ENCODE data around the gene PFDN1.

The PFDN1 gene

DNA sequence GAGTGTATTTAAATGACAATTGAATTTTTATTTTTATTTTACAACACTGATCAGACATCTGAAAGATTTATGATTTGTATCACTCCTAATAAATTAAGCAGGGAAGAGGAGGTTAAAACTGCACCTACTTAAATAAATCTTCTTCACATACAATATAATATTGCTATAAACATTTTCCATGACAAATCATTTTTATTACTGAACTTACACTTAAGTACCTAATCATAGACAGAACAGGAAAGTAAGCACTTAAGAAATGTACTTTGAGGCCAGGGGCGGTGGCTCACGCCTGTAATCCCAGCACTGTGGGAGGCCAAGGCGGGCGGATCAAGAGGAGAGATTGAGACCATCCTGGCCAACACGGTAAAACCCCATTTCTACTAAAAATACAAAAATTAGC lies 3.8 kb downstream of the PFDN1 start:
- no peak overlapping the region for H2BK15ac ChIP-seq (replicated peaks; ENCODE audit: low read depth)
- no CpG with 5 or more reads among the region's 5 CpGs for WGBS (ENCODE audit: extremely low coverage, insufficient coverage, low lambda C conversion rate)
- H3K9ac ChIP-seq (ENCODE audit: low read length) = no peak overlapping the region
- no peak overlapping the region for H4K8ac ChIP-seq (ENCODE audit: low read depth, low read length)
- H2AK5ac ChIP-seq (ENCODE audit: low read length) = no peak overlapping the region
- no peak overlapping the region for H3K18ac ChIP-seq (ENCODE audit: low read length)
- H3K36me3 ChIP-seq (ENCODE audit: control insufficient read depth, insufficient read depth, low read length) = no peaks in the 10 kb centered on the region
- H3K79me1 ChIP-seq (ENCODE audit: low read length) = peaks cover 5% of the 10 kb centered on the region
- H3K27me3 ChIP-seq (ENCODE audit: insufficient read depth, low read length, poor library complexity) = no peaks in the 10 kb centered on the region
- H3K4me1 ChIP-seq (ENCODE audit: control insufficient read depth, low read depth, low read length) = no peaks in the 10 kb centered on the region
- no peak overlapping the region for H3K4ac ChIP-seq (ENCODE audit: low read depth, low read length)
- DNase-seq = no peak
- peak overlapping the region; percentile 66 for H3K27ac ChIP-seq (ENCODE audit: low read depth, low read length)
- no peak overlapping the region for H4K5ac ChIP-seq (ENCODE audit: low read length)
- no peak overlapping the region for H3K4me3 ChIP-seq (ENCODE audit: low read length)
- H2BK5ac ChIP-seq (ENCODE audit: low read length) = no peak overlapping the region
- H2BK120ac ChIP-seq (ENCODE audit: low read depth, low read length) = no peak overlapping the region
- no peak overlapping the region for H3K4me2 ChIP-seq (ENCODE audit: low read length)
- peaks cover 33% of the 10 kb centered on the region for H3K79me2 ChIP-seq (ENCODE audit: control insufficient read depth, insufficient read depth, low read length)
- H3K23ac ChIP-seq (ENCODE audit: low read length) = no peak overlapping the region
- H3K56ac ChIP-seq (ENCODE audit: low read length) = no peak overlapping the region

DNA sequence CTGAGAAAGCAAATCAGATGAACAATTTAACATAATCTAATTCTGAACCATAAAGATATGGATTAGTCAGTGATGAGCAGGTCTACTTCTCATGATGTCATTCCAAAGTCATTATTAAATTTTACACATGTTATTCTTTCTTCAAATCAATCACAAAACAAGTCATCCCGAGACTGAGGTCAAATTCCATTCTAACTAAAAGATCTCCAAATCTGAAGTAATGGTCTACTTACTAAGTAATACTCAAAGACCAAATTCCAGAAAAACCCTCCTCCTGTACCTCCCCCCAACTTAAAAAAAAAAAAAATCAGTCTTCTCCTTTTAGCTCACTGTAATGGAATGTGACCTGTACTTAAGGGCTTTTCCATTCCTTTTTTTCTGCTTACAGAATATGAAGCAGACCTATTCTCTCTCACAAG lies 4.7 kb downstream of the PFDN1 start:
- no peak overlapping the region for H3K23ac ChIP-seq (ENCODE audit: low read length)
- H3K4ac ChIP-seq (ENCODE audit: low read depth, low read length) = no peak overlapping the region
- H3K56ac ChIP-seq (ENCODE audit: low read length) = no peak overlapping the region
- H2BK15ac ChIP-seq (replicated peaks; ENCODE audit: low read depth) = no peak overlapping the region
- no peak overlapping the region for H2BK5ac ChIP-seq (ENCODE audit: low read length)
- H3K4me3 ChIP-seq (ENCODE audit: low read length) = no peak overlapping the region
- H3K4me1 ChIP-seq (ENCODE audit: control insufficient read depth, low read depth, low read length) = no peaks in the 10 kb centered on the region
- no peaks in the 10 kb centered on the region for H3K36me3 ChIP-seq (ENCODE audit: control insufficient read depth, insufficient read depth, low read length)
- H3K79me1 ChIP-seq (ENCODE audit: low read length) = peaks cover 5% of the 10 kb centered on the region
- H4K8ac ChIP-seq (ENCODE audit: low read depth, low read length) = no peak overlapping the region
- H3K27ac ChIP-seq (ENCODE audit: low read depth, low read length) = no peak overlapping the region
- H3K9ac ChIP-seq (ENCODE audit: low read length) = no peak overlapping the region
- no peak overlapping the region for H3K18ac ChIP-seq (ENCODE audit: low read length)
- H2BK120ac ChIP-seq (ENCODE audit: low read depth, low read length) = no peak overlapping the region
- no peak overlapping the region for H3K4me2 ChIP-seq (ENCODE audit: low read length)
- peak; percentile 85 for DNase-seq
- peaks cover 35% of the 10 kb centered on the region for H3K79me2 ChIP-seq (ENCODE audit: control insufficient read depth, insufficient read depth, low read length)
- no peaks in the 10 kb centered on the region for H3K27me3 ChIP-seq (ENCODE audit: insufficient read depth, low read length, poor library complexity)
- H2AK5ac ChIP-seq (ENCODE audit: low read length) = no peak overlapping the region
- no CpG with 5 or more reads among the region's 1 CpG for WGBS (ENCODE audit: extremely low coverage, insufficient coverage, low lambda C conversion rate)
- no peak overlapping the region for H4K5ac ChIP-seq (ENCODE audit: low read length)

DNA sequence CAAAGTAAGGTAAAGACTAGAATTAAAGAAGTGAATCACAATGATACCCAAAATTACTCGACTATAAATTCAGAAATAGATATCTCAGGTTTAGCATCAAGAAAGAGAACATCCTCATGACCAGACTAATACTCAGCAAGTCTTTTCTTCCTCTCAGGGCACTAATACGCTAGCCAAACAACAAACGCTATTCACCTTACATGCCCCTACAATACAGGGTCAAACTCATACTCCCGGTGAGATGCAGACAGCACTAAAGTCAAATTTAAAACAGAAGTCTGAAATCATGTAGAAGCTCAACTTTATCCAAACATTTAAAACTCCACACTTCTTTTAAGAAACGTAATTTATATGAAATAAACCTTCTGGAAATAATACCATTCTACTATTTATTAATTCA lies 5.6 kb downstream of the PFDN1 start:
- Histone ChIP-seq H4K8ac (ENCODE audit: low read depth, low read length) (no peak overlapping the region), H2BK120ac (ENCODE audit: low read depth, low read length) (no peak overlapping the region), H3K18ac (ENCODE audit: low read length) (no peak overlapping the region), H4K5ac (ENCODE audit: low read length) (no peak overlapping the region), H2BK5ac (ENCODE audit: low read length) (no peak overlapping the region), H2AK5ac (ENCODE audit: low read length) (no peak overlapping the region), H3K23ac (ENCODE audit: low read length) (no peak overlapping the region), H3K4me3 (ENCODE audit: low read length) (no peak overlapping the region), H3K27ac (ENCODE audit: low read depth, low read length) (no peak overlapping the region), H3K27me3 (ENCODE audit: insufficient read depth, low read length, poor library complexity) (no peaks in the 10 kb centered on the region), H3K4me2 (ENCODE audit: low read length) (no peak overlapping the region), H3K4me1 (ENCODE audit: control insufficient read depth, low read depth, low read length) (no peaks in the 10 kb centered on the region), H3K79me2 (ENCODE audit: control insufficient read depth, insufficient read depth, low read length) (peaks cover 33% of the 10 kb centered on the region), H2BK15ac (replicated peaks; ENCODE audit: low read depth) (no peak overlapping the region), H3K9ac (ENCODE audit: low read length) (no peak overlapping the region), H3K4ac (ENCODE audit: low read depth, low read length) (no peak overlapping the region), H3K56ac (ENCODE audit: low read length) (no peak overlapping the region), H3K79me1 (ENCODE audit: low read length) (peaks cover 5% of the 10 kb centered on the region), H3K36me3 (ENCODE audit: control insufficient read depth, insufficient read depth, low read length) (no peaks in the 10 kb centered on the region)
- no peak for DNase-seq
- WGBS (ENCODE audit: extremely low coverage, insufficient coverage, low lambda C conversion rate) = 100% methylated on average over 1 of the region's 5 CpGs

DNA sequence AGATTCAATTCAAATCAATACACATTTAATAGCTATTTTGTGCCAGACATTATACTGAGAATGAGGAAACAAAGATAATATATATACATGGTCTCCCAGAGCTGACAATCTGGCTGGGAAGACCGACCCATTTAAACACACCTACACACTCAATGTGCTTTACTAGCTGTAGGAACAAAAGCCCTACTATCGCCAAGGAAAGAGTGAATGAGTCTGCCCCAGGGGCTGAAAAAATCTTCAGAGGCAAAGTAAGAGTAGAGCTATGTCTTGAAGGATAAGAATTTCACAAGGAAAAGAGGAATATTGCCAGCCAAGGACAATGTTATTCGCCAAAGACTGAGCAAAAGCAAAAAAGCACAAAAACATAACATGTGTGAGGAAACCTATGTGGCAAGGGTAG lies 6.6 kb downstream of the PFDN1 start:
- H3K9ac ChIP-seq (ENCODE audit: low read length) = no peak overlapping the region
- peak; percentile 53 for DNase-seq
- H2AK5ac ChIP-seq (ENCODE audit: low read length) = no peak overlapping the region
- no peak overlapping the region for H2BK5ac ChIP-seq (ENCODE audit: low read length)
- peaks cover 7% of the 10 kb centered on the region for H3K79me1 ChIP-seq (ENCODE audit: low read length)
- H3K27ac ChIP-seq (ENCODE audit: low read depth, low read length) = peak overlapping the region; percentile 2
- H3K36me3 ChIP-seq (ENCODE audit: control insufficient read depth, insufficient read depth, low read length) = no peaks in the 10 kb centered on the region
- H2BK15ac ChIP-seq (replicated peaks; ENCODE audit: low read depth) = no peak overlapping the region
- no peak overlapping the region for H4K8ac ChIP-seq (ENCODE audit: low read depth, low read length)
- H3K56ac ChIP-seq (ENCODE audit: low read length) = no peak overlapping the region
- H3K4me1 ChIP-seq (ENCODE audit: control insufficient read depth, low read depth, low read length) = no peaks in the 10 kb centered on the region
- H3K4ac ChIP-seq (ENCODE audit: low read depth, low read length) = no peak overlapping the region
- H3K27me3 ChIP-seq (ENCODE audit: insufficient read depth, low read length, poor library complexity) = no peaks in the 10 kb centered on the region
- no peak overlapping the region for H4K5ac ChIP-seq (ENCODE audit: low read length)
- no CpG with 5 or more reads among the region's 3 CpGs for WGBS (ENCODE audit: extremely low coverage, insufficient coverage, low lambda C conversion rate)
- peaks cover 28% of the 10 kb centered on the region for H3K79me2 ChIP-seq (ENCODE audit: control insufficient read depth, insufficient read depth, low read length)
- H3K23ac ChIP-seq (ENCODE audit: low read length) = no peak overlapping the region
- H2BK120ac ChIP-seq (ENCODE audit: low read depth, low read length) = no peak overlapping the region
- H3K18ac ChIP-seq (ENCODE audit: low read length) = no peak overlapping the region
- H3K4me3 ChIP-seq (ENCODE audit: low read length) = no peak overlapping the region
- H3K4me2 ChIP-seq (ENCODE audit: low read length) = no peak overlapping the region

DNA sequence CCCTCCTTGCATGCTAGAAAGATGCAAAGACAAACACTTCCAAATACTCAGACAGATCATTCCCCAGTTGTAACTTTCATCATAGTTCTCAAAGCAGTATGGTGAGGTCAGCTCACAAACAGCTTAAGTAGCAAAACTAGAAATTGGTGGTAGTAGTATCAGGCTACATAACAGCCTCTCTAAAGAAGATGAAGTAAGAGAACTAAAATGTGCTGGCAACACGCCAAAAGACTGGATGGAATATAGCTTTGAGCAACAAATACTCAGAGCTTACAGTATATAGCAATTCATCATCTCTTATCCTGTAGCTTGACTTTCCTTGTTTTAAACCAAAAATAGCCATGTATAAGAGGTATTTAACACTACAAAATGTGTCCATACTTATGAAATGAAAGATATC lies 7.5 kb downstream of the PFDN1 start:
- H3K79me2 ChIP-seq (ENCODE audit: control insufficient read depth, insufficient read depth, low read length) = peaks cover 29% of the 10 kb centered on the region
- H2BK15ac ChIP-seq (replicated peaks; ENCODE audit: low read depth) = no peak overlapping the region
- no peaks in the 10 kb centered on the region for H3K4me1 ChIP-seq (ENCODE audit: control insufficient read depth, low read depth, low read length)
- no peaks in the 10 kb centered on the region for H3K36me3 ChIP-seq (ENCODE audit: control insufficient read depth, insufficient read depth, low read length)
- H3K18ac ChIP-seq (ENCODE audit: low read length) = no peak overlapping the region
- no peak overlapping the region for H3K23ac ChIP-seq (ENCODE audit: low read length)
- H4K8ac ChIP-seq (ENCODE audit: low read depth, low read length) = no peak overlapping the region
- no peak overlapping the region for H3K56ac ChIP-seq (ENCODE audit: low read length)
- peaks cover 10% of the 10 kb centered on the region for H3K79me1 ChIP-seq (ENCODE audit: low read length)
- H2BK5ac ChIP-seq (ENCODE audit: low read length) = no peak overlapping the region
- H2BK120ac ChIP-seq (ENCODE audit: low read depth, low read length) = no peak overlapping the region
- H2AK5ac ChIP-seq (ENCODE audit: low read length) = no peak overlapping the region
- H3K4ac ChIP-seq (ENCODE audit: low read depth, low read length) = no peak overlapping the region
- no CpG with 5 or more reads among the region's 1 CpG for WGBS (ENCODE audit: extremely low coverage, insufficient coverage, low lambda C conversion rate)
- peak; percentile 57 for DNase-seq
- H3K27me3 ChIP-seq (ENCODE audit: insufficient read depth, low read length, poor library complexity) = no peaks in the 10 kb centered on the region
- H3K9ac ChIP-seq (ENCODE audit: low read length) = no peak overlapping the region
- no peak overlapping the region for H3K27ac ChIP-seq (ENCODE audit: low read depth, low read length)
- H3K4me3 ChIP-seq (ENCODE audit: low read length) = no peak overlapping the region
- H3K4me2 ChIP-seq (ENCODE audit: low read length) = no peak overlapping the region
- H4K5ac ChIP-seq (ENCODE audit: low read length) = no peak overlapping the region

DNA sequence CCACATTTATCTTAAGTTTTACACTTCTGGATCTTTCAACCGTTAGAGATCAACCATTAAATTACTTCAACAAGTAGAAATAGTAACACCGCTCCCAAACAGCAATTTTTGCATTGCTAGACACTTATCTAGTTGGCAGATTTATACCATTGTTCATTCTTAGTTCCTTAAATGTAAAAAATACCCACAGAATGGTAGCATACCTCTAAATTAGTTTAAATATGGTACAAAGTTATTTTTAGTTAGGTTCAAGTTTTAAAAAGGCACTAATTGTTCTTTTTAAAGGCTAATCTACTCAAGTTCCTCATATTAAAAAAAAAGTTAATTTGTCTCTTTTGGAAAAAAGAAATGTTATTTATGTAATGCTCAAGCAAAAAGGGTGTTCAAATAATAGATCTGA lies 8.1 kb downstream of the PFDN1 start:
- Histone ChIP-seq H2BK120ac (ENCODE audit: low read depth, low read length) (no peak overlapping the region), H3K23ac (ENCODE audit: low read length) (no peak overlapping the region), H3K79me2 (ENCODE audit: control insufficient read depth, insufficient read depth, low read length) (peaks cover 28% of the 10 kb centered on the region), H3K18ac (ENCODE audit: low read length) (no peak overlapping the region), H2AK5ac (ENCODE audit: low read length) (no peak overlapping the region), H2BK15ac (replicated peaks; ENCODE audit: low read depth) (no peak overlapping the region), H2BK5ac (ENCODE audit: low read length) (no peak overlapping the region), H3K9ac (ENCODE audit: low read length) (no peak overlapping the region), H3K4ac (ENCODE audit: low read depth, low read length) (no peak overlapping the region), H4K8ac (ENCODE audit: low read depth, low read length) (no peak overlapping the region), H3K56ac (ENCODE audit: low read length) (no peak overlapping the region), H3K36me3 (ENCODE audit: control insufficient read depth, insufficient read depth, low read length) (no peaks in the 10 kb centered on the region), H3K4me3 (ENCODE audit: low read length) (no peak overlapping the region), H4K5ac (ENCODE audit: low read length) (no peak overlapping the region), H3K27me3 (ENCODE audit: insufficient read depth, low read length, poor library complexity) (no peaks in the 10 kb centered on the region), H3K27ac (ENCODE audit: low read depth, low read length) (no peak overlapping the region), H3K79me1 (ENCODE audit: low read length) (peaks cover 12% of the 10 kb centered on the region), H3K4me2 (ENCODE audit: low read length) (no peak overlapping the region), H3K4me1 (ENCODE audit: control insufficient read depth, low read depth, low read length) (no peaks in the 10 kb centered on the region)
- whole genome bisulfite sequencing (ENCODE audit: extremely low coverage, insufficient coverage, low lambda C conversion rate) = no CpG with 5 or more reads among the region's 2 CpGs
- no peak for DNase-seq

Measured in mesendoderm (in vitro differentiated cells).